Heart left ventricle (tissue), 13 donors: ENCODE data around the gene CFAP157.

ENCODE experiments used
- CTCF ChIP-seq, 12 donors: fragments of 200-600 bp; sonication (generic) in 4 of 12; IDR thresholded peaks; one replicate each; pipeline versions ENCODE4 v1.5.0 to v1.8.0; 2018 to 2022; ENCODE audit warnings: antibody characterized with exemption in 12 of 12, mild to moderate bottlenecking in 5 of 12
- POLR2A ChIP-seq, 2 donors: fragments of 450-650 bp; IDR thresholded peaks; one replicate each; pipeline ENCODE4 v1.6.1; 2017; ENCODE audit warnings: antibody characterized with exemption in 2 of 2, mild to moderate bottlenecking in 2 of 2, moderate library complexity in 2 of 2
- donor health status: ischemic (EF 13 %, LVEDD 7.1; RV severe dilation, severe dysfunction).
- donor health status: DM: no; HTN: yes; CAD: no.
- donor health status: DM: no; HTN: no; CAD: no.
- donor health status: ischemic (EF 25% LVEDD 6.9; RV normal size, moderate dysfunction).
- donor health status: ischemic (EF 25% LVEDD 5.7; RV mildly dilated, moderate dysfunction).
- donor health status: ischemic (EF 35%, LVEDD 5.7; RV mildly dilated, moderate dysfunction).
- donor health status: nonischemic (EF 11% LVEDD 7.7; RV severe dilation, severe dysfunction).
- donor health status: DM: yes; HTN: yes; CAD: no.
- donor health status: PGD.
- donor health status: ischemic (EF 29% LVEDD 5.4; RV normal size, mild dysfunction).
- donor health status: nonischemic (EF 23%, LVEDD 6.1; RV moderate dilation, normal function).

- no peak for TF ChIP-seq POLR2A (IDR thresholded peaks at IDR 0.05)
- TF ChIP-seq CTCF (IDR thresholded peaks at IDR 0.05), result no peak
Measured at GRCh38 chr9:127680226-127680625, 26.6 kb upstream of the CFAP157 start.
